ENCODE data around the gene GCSH. TPM values are rescaled to one million over a fixed set of nuclear protein-coding genes. Genes with fewer than 3 reads are reported as not detected.
"Not testable (repeated sequence)": the region's sequence is repeated elsewhere in the genome, so short reads cannot be mapped to it uniquely, and the experiment has no call there.

Gene GCSH
- total RNA-seq, 1 donor from 2014 or later = 47.5 TPM

DNA sequence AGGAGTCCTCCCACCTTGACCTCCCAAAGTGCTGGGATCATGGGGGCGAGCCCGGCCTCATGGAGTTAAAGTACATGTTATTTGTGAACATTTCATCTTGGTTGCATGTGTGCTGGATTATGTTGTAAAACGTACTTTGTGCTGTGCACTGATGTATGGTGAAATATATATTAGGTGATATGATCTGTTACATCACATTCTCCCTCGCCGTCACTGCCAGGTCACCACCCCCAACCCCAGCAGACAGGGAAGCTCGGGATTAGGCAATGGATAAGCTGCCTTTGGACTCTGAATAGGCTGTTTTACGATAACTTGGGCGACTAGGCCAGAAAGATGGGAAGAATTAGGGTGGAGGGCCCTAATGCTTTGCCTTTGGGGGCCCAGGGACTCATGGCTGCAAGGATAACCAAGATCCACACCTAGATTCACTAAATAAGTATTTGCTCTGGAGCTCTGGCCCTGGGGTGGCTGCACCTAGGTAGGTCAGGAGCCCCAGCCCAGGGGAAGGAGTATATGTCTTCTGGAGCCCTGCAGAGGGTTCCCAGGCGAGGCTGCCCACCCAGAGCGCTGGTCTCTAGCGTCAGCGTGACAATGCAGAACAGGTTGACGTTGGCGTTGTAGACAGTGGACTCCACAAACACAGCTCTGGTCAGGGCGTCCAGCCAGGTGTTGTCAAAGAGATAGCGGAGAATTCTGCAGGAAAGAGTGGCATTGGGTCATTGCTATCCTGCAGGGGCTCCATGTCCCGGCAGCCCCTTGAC is 27.1 kb upstream of the GCSH start:
- intact Hi-C loops (cut with micrococcal nuclease) = no loop called here
- no peaks in the 10 kb centered on the region for H3K4me1 ChIP-seq
- H3K4me3 ChIP-seq = no peak overlapping the region
- H3K27me3 ChIP-seq (ENCODE audit: low read depth) = no peaks in the 10 kb centered on the region
- peaks cover 4% of the 10 kb centered on the region for H3K36me3 ChIP-seq
- H3K9me3 ChIP-seq (replicated peaks) = no peaks in the 10 kb centered on the region
- H3K27ac ChIP-seq (replicated peaks) = no peak overlapping the region
- no peak for DNase-seq
- TF ChIP-seq, protein P1, sequence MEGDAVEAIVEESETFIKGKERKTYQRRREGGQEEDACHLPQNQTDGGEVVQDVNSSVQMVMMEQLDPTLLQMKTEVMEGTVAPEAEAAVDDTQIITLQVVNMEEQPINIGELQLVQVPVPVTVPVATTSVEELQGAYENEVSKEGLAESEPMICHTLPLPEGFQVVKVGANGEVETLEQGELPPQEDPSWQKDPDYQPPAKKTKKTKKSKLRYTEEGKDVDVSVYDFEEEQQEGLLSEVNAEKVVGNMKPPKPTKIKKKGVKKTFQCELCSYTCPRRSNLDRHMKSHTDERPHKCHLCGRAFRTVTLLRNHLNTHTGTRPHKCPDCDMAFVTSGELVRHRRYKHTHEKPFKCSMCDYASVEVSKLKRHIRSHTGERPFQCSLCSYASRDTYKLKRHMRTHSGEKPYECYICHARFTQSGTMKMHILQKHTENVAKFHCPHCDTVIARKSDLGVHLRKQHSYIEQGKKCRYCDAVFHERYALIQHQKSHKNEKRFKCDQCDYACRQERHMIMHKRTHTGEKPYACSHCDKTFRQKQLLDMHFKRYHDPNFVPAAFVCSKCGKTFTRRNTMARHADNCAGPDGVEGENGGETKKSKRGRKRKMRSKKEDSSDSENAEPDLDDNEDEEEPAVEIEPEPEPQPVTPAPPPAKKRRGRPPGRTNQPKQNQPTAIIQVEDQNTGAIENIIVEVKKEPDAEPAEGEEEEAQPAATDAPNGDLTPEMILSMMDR (IDR thresholded peaks at IDR 0.05; ENCODE audit: borderline replicate concordance) = no peak

DNA sequence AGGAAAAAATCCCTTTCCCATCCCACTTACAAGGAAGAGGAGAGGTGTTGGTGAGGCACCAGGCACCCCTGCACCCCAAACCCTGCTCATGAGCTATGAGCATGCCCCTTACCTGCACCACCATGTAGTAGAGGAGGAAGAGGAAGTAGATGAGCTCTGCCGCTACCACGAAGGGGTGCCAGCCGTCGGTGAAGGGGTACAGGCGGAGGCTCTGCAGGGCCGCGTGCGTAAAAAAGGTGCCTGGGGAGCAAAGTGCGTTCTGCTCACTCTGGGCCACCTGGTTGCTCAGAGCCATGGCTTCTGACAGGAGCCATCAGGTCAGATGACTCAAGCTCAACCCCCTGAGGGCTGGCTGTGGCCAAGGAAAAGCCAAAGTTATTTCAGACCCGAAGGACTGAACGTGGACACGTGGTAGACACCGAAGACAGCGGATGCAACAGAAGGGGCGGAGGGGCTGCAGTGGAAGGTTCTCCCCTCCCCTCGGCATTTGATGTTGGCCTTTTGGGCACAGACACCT is 25.3 kb upstream of the GCSH start:
- intact Hi-C loops (cut with micrococcal nuclease) = no loop called here
- peaks cover 4% of the 10 kb centered on the region for H3K36me3 ChIP-seq

DNA sequence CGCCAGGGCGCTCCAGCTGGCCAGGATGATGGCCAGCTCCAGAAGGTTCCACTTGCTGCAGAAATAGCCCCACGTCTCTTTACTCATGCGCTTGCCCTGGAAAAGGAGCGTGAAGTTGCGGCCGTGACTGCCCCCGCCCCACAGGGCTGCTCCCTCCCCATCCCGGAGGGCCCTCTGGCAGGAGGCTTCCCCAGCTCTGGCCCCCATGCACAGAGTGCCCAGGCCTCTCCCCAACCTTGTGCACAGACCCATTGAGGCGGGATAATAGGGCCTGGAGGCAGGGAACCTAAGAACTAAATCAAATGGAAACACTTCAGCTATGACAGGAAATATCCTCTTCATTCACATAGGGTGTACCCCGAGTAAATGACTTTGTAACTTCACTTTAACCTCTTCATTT is 21.2 kb upstream of the GCSH start:
- TF ChIP-seq, protein P1 (IDR thresholded peaks at IDR 0.05; ENCODE audit: borderline replicate concordance) = no peak
- no peaks in the 10 kb centered on the region for H3K27me3 ChIP-seq (ENCODE audit: low read depth)
- H3K27ac ChIP-seq (replicated peaks) = no peak overlapping the region
- no peak overlapping the region for H3K4me3 ChIP-seq
- no peaks in the 10 kb centered on the region for H3K4me1 ChIP-seq
- intact Hi-C loops (cut with micrococcal nuclease) = no loop called here
- no peaks in the 10 kb centered on the region for H3K9me3 ChIP-seq (replicated peaks)
- no peaks in the 10 kb centered on the region for H3K36me3 ChIP-seq
- DNase-seq = no peak

More for the DNA sequence above, 25.3 kb upstream of the GCSH start:
- Histone ChIP-seq H3K27ac (replicated peaks) (no peak overlapping the region), H3K4me3 (no peak overlapping the region), H3K4me1 (no peaks in the 10 kb centered on the region), H3K27me3 (ENCODE audit: low read depth) (no peaks in the 10 kb centered on the region), H3K9me3 (replicated peaks) (no peaks in the 10 kb centered on the region)
- TF ChIP-seq, protein P1 (IDR thresholded peaks at IDR 0.05; ENCODE audit: borderline replicate concordance) = no peak
- no peak for DNase-seq

DNA sequence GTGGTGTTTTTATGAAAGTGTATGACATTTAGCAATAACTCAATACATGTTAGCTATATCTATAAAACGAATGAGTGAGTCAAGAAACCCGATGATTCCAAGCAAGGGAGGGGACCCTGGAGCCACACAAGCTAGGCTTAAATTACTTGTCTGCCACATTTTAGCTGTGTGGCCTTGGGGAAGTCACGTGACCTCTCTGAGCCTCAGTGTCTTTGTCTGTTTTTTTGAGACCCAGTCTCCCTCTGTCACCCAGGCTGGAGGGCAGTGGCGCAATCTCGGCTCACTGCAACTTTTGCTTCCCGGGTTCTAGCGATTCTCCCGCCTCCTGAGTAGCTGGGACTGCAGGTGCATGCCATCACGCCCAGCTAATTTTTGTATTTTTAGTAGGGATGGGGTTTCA is 20.1 kb upstream of the GCSH start:
- no peak overlapping the region for H3K27ac ChIP-seq (replicated peaks)
- TF ChIP-seq, protein P1 (IDR thresholded peaks at IDR 0.05; ENCODE audit: borderline replicate concordance) = no peak
- no peaks in the 10 kb centered on the region for H3K27me3 ChIP-seq (ENCODE audit: low read depth)
- intact Hi-C loops (cut with micrococcal nuclease) = no loop called here
- H3K36me3 ChIP-seq = no peaks in the 10 kb centered on the region
- H3K4me3 ChIP-seq = no peak overlapping the region
- no peak for DNase-seq
- no peaks in the 10 kb centered on the region for H3K4me1 ChIP-seq
- no peaks in the 10 kb centered on the region for H3K9me3 ChIP-seq (replicated peaks)

DNA sequence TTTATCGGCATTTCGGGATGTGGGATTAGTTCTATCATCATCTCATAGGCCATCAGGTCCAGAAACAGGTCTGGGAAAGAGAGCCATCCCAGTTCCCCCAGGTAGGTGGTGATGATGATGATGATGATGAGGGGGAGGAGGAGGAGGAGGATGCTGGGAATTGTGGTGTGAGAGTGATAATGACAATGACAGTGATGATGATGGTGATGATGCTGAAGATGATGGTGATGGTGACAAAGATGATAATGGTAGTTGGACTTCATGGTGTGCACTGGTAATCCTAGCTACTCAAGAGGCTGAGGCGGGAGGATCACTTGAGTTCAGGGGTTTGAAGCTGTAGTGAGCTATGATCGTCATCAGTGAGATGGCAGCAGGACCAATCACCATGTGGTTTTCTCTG is 16.3 kb upstream of the GCSH start:
- Histone ChIP-seq H3K36me3 (no peaks in the 10 kb centered on the region), H3K4me3 (no peak overlapping the region), H3K27ac (replicated peaks) (no peak overlapping the region), H3K9me3 (replicated peaks) (no peaks in the 10 kb centered on the region), H3K27me3 (ENCODE audit: low read depth) (no peaks in the 10 kb centered on the region), H3K4me1 (no peaks in the 10 kb centered on the region)
- intact Hi-C loops (cut with micrococcal nuclease) = no loop called here
- TF ChIP-seq, protein P1 (IDR thresholded peaks at IDR 0.05; ENCODE audit: borderline replicate concordance) = no peak
- DNase-seq = no peak

DNA sequence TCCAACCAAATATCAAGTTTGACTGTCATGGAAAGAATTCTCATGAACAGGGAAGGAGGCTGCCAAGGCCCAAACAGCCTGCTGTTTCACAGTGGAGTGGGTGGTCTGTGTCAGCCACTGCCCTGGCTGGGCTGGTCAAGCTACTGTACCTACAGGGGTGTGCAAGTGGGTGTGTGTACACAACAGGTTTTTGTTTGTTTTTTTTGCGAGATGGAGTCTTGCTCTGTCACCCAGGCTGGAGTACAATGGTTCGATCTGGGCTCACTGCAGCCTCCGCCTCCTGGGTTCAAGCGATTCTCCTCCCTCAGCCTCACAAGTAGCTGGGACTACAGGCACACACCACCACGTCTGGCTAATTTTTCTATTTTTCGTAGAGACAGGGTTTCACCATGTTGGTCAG is 13.1 kb upstream of the GCSH start:
- H3K4me1 ChIP-seq; H3K9me3 ChIP-seq (replicated peaks); H3K36me3 ChIP-seq; intact Hi-C loops (cut with micrococcal nuclease); H3K4me3 ChIP-seq; H3K27me3 ChIP-seq (ENCODE audit: low read depth); DNase-seq; H3K27ac ChIP-seq (replicated peaks): not testable (repeated sequence)
